ENCODE data around the gene GPD1L.

- TF ChIP-seq CTCF (IDR thresholded peaks at IDR 0.05; ENCODE audit: low read length) (no peak), EZH2 (IDR thresholded peaks at IDR 0.05; ENCODE audit: borderline replicate concordance, low read length) (no peak)
Measured at GRCh38 chr3:32216172-32216783, 109.9 kb downstream of the GPD1L start.

Measured in OCI-LY1 (cell line).